ENCODE results near the gene FLYWCH2. TPM values are rescaled to one million over a fixed set of nuclear protein-coding genes. Genes with fewer than 3 reads are reported as not detected.

FLYWCH2 gene
- total and polyA plus RNA-seq, 2 of the 8 experiments (the other 6 are each of a cell fraction or from before 2014, with no cell fraction given): 16.4 to 30.7 TPM

- H3K36me3 ChIP-seq (ENCODE audit: control insufficient read depth in 2 of 4, insufficient read depth in 4 of 4, low read length in 3 of 4): peaks cover 0 to 3% (median 0%) of the 10 kb centered on the region in 4 experiments; a peak in 1 of 8 replicates
- H2BK12ac ChIP-seq (ENCODE audit: low read depth, low read length): no peak overlapping the region
- no peak overlapping the region for H2BK20ac ChIP-seq (ENCODE audit: low read length)
- no peak for FAIRE-seq
- no peak overlapping the region for H2AFZ ChIP-seq (ENCODE audit: low read length)
- no peaks in the 10 kb centered on the region; the same call in 1 of the 2 replicates for H3K23me2 ChIP-seq (ENCODE audit: low read depth, low read length)
- WGBS, 2 experiments (ENCODE audit: extremely low coverage in 1 of 2, insufficient coverage in 1 of 2, insufficient read length in 1 of 2, insufficient replicate concordance in 2 of 2, low coverage in 1 of 2, low lambda C conversion rate in 2 of 2, missing lambda C conversion rate in 1 of 2): 84% methylated on average over 14 of the region's 16 CpGs; no CpG with 5 or more reads in 1 of the 2 experiments
- TF ChIP-seq SP2 (IDR thresholded peaks at IDR 0.05; ENCODE audit: low read length): no peak
- TF ChIP-seq RXRA (IDR thresholded peaks at IDR 0.05; ENCODE audit: insufficient read depth, low read depth, low read length): no peak
- TF ChIP-seq ATF3 (IDR thresholded peaks at IDR 0.05; ENCODE audit: insufficient read depth, low read depth, low read length): no peak
- TF ChIP-seq POLR2AphosphoS5 (IDR thresholded peaks at IDR 0.05; ENCODE audit: low read depth, low read length): no peak
- no peak for TF ChIP-seq RAD21 (IDR thresholded peaks at IDR 0.05 in 1 of 2, conservative IDR thresholded peaks at IDR 0.05 in 1 of 2; ENCODE audit: low read depth in 2 of 2, low read length in 2 of 2)
- TF ChIP-seq EZH2 (IDR thresholded peaks at IDR 0.05; ENCODE audit: low read depth, low read length, severe bottlenecking): no peak
- TF ChIP-seq CHD2 (IDR thresholded peaks at IDR 0.05; ENCODE audit: low read length): no peak
- no peak for TF ChIP-seq ASH2L (IDR thresholded peaks at IDR 0.05; ENCODE audit: low read length)
- TF ChIP-seq JUND (IDR thresholded peaks at IDR 0.05; ENCODE audit: low read length): no peak
- no peak for TF ChIP-seq TEAD4 (IDR thresholded peaks at IDR 0.05; ENCODE audit: low read depth, low read length)
- TF ChIP-seq BRCA1 (IDR thresholded peaks at IDR 0.05; ENCODE audit: low read depth, low read length): no peak
- no peak for TF ChIP-seq CTBP2 (IDR thresholded peaks at IDR 0.05; ENCODE audit: borderline replicate concordance, insufficient read depth, insufficient read length, low read length)
- no peak overlapping the region for H4K8ac ChIP-seq (ENCODE audit: extremely low read depth, insufficient read depth, low read length)
- no peak overlapping the region for H3K14ac ChIP-seq (ENCODE audit: insufficient read length)
- CTCF ChIA-PET (ENCODE audit: partially characterized antibody): interaction anchor here (1.0 to 7.3 kb wide), 4 partner anchors 10 to 20 kb away, joined by 3 to 74 read pairs (median 5); no protein-coding TSS in a partner anchor
- no peaks in the 10 kb centered on the region for H3K4me1 ChIP-seq (replicated peaks in 1 of 4; ENCODE audit: control insufficient read depth in 3 of 4, insufficient read depth in 4 of 4, low read length in 3 of 4)
- no peak overlapping the region for H2BK15ac ChIP-seq (ENCODE audit: low read length)
- no peak overlapping the region for H3K18ac ChIP-seq (ENCODE audit: extremely low read depth, low read length)
- H3K4me3 ChIP-seq (ENCODE audit: extremely low read depth in 1 of 4, insufficient read depth in 2 of 4, low read depth in 3 of 4, low read length in 4 of 4): no peak overlapping the region
- peaks cover 0 to 8% (median 1%) of the 10 kb centered on the region in 4 experiments; a peak in 3 of 7 replicates for H3K27me3 ChIP-seq (replicated peaks in 1 of 4; ENCODE audit: control insufficient read depth in 3 of 4, extremely low read depth in 1 of 4, insufficient read depth in 3 of 4, low read length in 3 of 4)
- H3K9me3 ChIP-seq (ENCODE audit: insufficient read depth in 2 of 2, low read depth in 1 of 2, low read length in 1 of 2): peaks cover 8 to 15% of the 10 kb centered on the region in 2 experiments
- H2BK5ac ChIP-seq (ENCODE audit: low read depth, low read length): no peak overlapping the region
- no peak overlapping the region for H2AK5ac ChIP-seq (ENCODE audit: low read depth, low read length)
- H3K56ac ChIP-seq (replicated peaks; ENCODE audit: insufficient read length, low read depth, low read length): no peak overlapping the region
- H2BK120ac ChIP-seq (replicated peaks; ENCODE audit: low read depth, low read length): no peak overlapping the region
- H3K79me2 ChIP-seq (ENCODE audit: control insufficient read depth in 1 of 2, insufficient read depth in 2 of 2, low read length in 2 of 2): no peaks in the 10 kb centered on the region
- no peak overlapping the region for H4K5ac ChIP-seq (ENCODE audit: insufficient read length, low read depth, low read length)
- H3K4ac ChIP-seq (replicated peaks; ENCODE audit: insufficient read length, low read depth, low read length): no peak overlapping the region
- no peak overlapping the region for H3K9ac ChIP-seq (replicated peaks in 1 of 4; ENCODE audit: extremely low read depth in 1 of 4, low read depth in 3 of 4, low read length in 3 of 4)
- H3K27ac ChIP-seq (ENCODE audit: low read depth, low read length): no peak overlapping the region
- H3K23ac ChIP-seq (ENCODE audit: insufficient read length): no peak overlapping the region
- POLR2A ChIA-PET (ENCODE audit: partially characterized antibody): interaction anchor here (1.1 to 1.5 kb wide), 2 partner anchors 16 to 26 kb away, joined by 3 to 4 read pairs; no protein-coding TSS in a partner anchor
- no peaks in the 10 kb centered on the region for H3K79me1 ChIP-seq (ENCODE audit: low read depth, low read length)
- no peaks in the 10 kb centered on the region for H4K20me1 ChIP-seq (replicated peaks in 1 of 2; ENCODE audit: control insufficient read depth in 1 of 2, insufficient read depth in 2 of 2, low read length in 2 of 2)
- DNase-seq (ENCODE audit: low read depth in 1 of 2, low spot score in 2 of 2): no peak
- no peak overlapping the region for H3K4me2 ChIP-seq (ENCODE audit: insufficient read depth in 1 of 2, low read depth in 2 of 2, low read length in 2 of 2)
- H4K91ac ChIP-seq (replicated peaks; ENCODE audit: insufficient read length, low read length): no peak overlapping the region
Observed at GRCh38 chr16:2852003-2852730, 30.8 kb upstream of the FLYWCH2 start.
